ENCODE results near the gene CEACAM21. TPM values are rescaled to one million over a fixed set of nuclear protein-coding genes. Genes with fewer than 3 reads are reported as not detected.

CEACAM21 gene
- total RNA-seq, 1 donor from 2014 or later, result not detected

DNA sequence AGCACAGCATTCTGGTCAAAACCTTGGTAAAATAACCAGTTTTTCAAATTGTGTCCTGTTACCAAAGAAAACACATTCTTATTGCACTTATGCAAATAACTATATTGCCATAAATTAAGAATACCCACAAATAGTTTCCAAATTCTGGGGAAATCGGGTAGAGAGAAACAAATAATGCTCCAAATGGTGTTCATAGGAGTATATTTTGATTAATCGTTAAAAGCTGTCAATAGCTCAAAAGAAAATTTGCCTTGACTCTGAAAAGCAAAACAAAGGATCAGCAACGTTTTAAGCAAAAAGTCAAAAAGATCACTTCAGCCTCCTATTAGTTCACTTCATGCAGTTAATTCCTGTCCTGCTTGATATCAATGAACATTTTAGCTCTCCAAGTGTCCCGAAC is 22.2 kb upstream of the CEACAM21 start:
- Mint-ChIP-seq H3K27me3 (ENCODE audit: insufficient read depth, low read depth) (peaks cover 9% of the 10 kb centered on the region), H3K36me3 (peaks cover 19% of the 10 kb centered on the region), H3K4me1 (peaks cover 10% of the 10 kb centered on the region), H3K9me3 (peaks cover 44% of the 10 kb centered on the region), H3K4me3 (no peak overlapping the region), H3K27ac (no peak overlapping the region)
- H3K27me3 ChIP-seq, result peaks cover 4% of the 10 kb centered on the region
- TF ChIP-seq, protein P1, sequence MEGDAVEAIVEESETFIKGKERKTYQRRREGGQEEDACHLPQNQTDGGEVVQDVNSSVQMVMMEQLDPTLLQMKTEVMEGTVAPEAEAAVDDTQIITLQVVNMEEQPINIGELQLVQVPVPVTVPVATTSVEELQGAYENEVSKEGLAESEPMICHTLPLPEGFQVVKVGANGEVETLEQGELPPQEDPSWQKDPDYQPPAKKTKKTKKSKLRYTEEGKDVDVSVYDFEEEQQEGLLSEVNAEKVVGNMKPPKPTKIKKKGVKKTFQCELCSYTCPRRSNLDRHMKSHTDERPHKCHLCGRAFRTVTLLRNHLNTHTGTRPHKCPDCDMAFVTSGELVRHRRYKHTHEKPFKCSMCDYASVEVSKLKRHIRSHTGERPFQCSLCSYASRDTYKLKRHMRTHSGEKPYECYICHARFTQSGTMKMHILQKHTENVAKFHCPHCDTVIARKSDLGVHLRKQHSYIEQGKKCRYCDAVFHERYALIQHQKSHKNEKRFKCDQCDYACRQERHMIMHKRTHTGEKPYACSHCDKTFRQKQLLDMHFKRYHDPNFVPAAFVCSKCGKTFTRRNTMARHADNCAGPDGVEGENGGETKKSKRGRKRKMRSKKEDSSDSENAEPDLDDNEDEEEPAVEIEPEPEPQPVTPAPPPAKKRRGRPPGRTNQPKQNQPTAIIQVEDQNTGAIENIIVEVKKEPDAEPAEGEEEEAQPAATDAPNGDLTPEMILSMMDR (IDR thresholded peaks at IDR 0.05), result no peak
- TF ChIP-seq EZH2phosphoT487 (IDR thresholded peaks at IDR 0.05) (no peak), EZH2 (IDR thresholded peaks at IDR 0.05) (no peak)
- H2AFZ ChIP-seq (replicated peaks), result no peak overlapping the region
- no peak overlapping the region for H3K27ac ChIP-seq
- no peak overlapping the region for H3K9ac ChIP-seq
- peaks cover 11% of the 10 kb centered on the region for H3F3A ChIP-seq (ENCODE audit: low read depth)
- H3K79me2 ChIP-seq (ENCODE audit: low read depth), result no peaks in the 10 kb centered on the region
- no peak for DNase-seq (ENCODE audit: low spot score)
- peaks cover 8% of the 10 kb centered on the region for H3K4me1 ChIP-seq
- no peaks in the 10 kb centered on the region for H3K36me3 ChIP-seq
- no peak overlapping the region for H3K4me2 ChIP-seq
- peaks cover 16% of the 10 kb centered on the region for H3K9me3 ChIP-seq (ENCODE audit: low read depth)
- H4K20me1 ChIP-seq (ENCODE audit: low read depth), result peaks cover 4% of the 10 kb centered on the region
- no peak overlapping the region for H3K4me3 ChIP-seq

DNA sequence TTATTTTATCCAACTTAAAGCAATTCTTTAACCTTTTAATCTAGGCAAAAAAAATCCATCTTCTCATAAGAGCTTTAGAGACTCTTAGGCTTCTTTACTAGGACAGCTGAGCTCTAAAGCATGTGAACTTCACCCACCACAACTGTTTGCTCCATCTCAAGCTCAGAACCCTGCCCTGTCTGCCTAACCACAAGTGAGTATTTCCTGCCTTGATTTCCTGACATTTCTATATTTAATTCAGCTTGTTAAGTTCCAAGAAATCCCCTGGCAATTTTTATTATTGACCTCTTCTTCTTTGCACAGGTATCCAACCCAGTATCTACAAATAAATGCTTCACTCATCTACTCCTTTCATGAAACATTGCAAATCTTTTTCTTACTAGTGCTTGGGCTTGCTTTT is 21.1 kb upstream of the CEACAM21 start:
- Histone ChIP-seq H3K79me2 (ENCODE audit: low read depth) (no peaks in the 10 kb centered on the region), H2AFZ (replicated peaks) (no peak overlapping the region), H3K4me3 (no peak overlapping the region), H3F3A (ENCODE audit: low read depth) (peaks cover under 1% of the 10 kb centered on the region), H3K9ac (no peak overlapping the region), H3K27ac (no peak overlapping the region), H3K4me1 (no peaks in the 10 kb centered on the region), H3K27me3 (peaks cover 15% of the 10 kb centered on the region), H3K36me3 (no peaks in the 10 kb centered on the region), H3K4me2 (no peak overlapping the region), H3K9me3 (ENCODE audit: low read depth) (peaks cover 16% of the 10 kb centered on the region), H4K20me1 (ENCODE audit: low read depth) (no peaks in the 10 kb centered on the region)
- H3K4me1 Mint-ChIP-seq, result peaks cover 2% of the 10 kb centered on the region
- peaks cover 43% of the 10 kb centered on the region for H3K9me3 Mint-ChIP-seq
- no peak for DNase-seq (ENCODE audit: low spot score)
- no peak for TF ChIP-seq EZH2 (IDR thresholded peaks at IDR 0.05)
- TF ChIP-seq, protein P1 (IDR thresholded peaks at IDR 0.05), result no peak
- no peak for TF ChIP-seq EZH2phosphoT487 (IDR thresholded peaks at IDR 0.05)
- no peak overlapping the region for H3K4me3 Mint-ChIP-seq
- H3K27me3 Mint-ChIP-seq (ENCODE audit: insufficient read depth, low read depth), result peaks cover 6% of the 10 kb centered on the region
- H3K36me3 Mint-ChIP-seq, result peaks cover 19% of the 10 kb centered on the region
- H3K27ac Mint-ChIP-seq, result no peak overlapping the region

DNA sequence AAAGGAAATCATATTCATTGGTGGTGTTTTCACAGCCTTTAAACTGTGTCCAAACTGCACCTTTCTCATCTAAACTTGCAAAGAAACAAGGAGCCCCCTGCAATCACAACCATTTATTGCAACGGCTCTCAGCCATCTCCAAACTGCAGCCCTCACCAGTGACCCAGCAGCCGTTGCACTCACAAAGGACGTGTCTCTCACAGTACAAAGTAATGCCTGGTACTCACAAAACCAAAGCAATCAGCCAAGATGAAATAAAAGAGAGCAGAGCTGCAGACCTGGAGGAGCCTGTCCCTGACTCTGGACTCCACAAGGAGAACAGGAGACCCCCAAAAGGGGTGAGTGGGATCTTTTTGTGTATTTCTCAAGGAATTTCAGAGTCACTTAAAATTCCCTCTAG is 20.2 kb upstream of the CEACAM21 start:
- Histone ChIP-seq H3K36me3 (no peaks in the 10 kb centered on the region), H3F3A (ENCODE audit: low read depth) (no peaks in the 10 kb centered on the region), H3K4me2 (no peak overlapping the region), H3K4me3 (no peak overlapping the region), H3K4me1 (no peaks in the 10 kb centered on the region), H3K27me3 (peaks cover 16% of the 10 kb centered on the region), H3K9ac (no peak overlapping the region), H3K27ac (no peak overlapping the region), H4K20me1 (ENCODE audit: low read depth) (no peaks in the 10 kb centered on the region), H2AFZ (replicated peaks) (no peak overlapping the region), H3K79me2 (ENCODE audit: low read depth) (no peaks in the 10 kb centered on the region), H3K9me3 (ENCODE audit: low read depth) (peaks cover 16% of the 10 kb centered on the region)
- Mint-ChIP-seq H3K9me3 (peaks cover 38% of the 10 kb centered on the region), H3K36me3 (peaks cover 16% of the 10 kb centered on the region), H3K4me3 (no peak overlapping the region), H3K27me3 (ENCODE audit: insufficient read depth, low read depth) (peaks cover 6% of the 10 kb centered on the region), H3K27ac (no peak overlapping the region), H3K4me1 (no peaks in the 10 kb centered on the region)
- no peak for DNase-seq (ENCODE audit: low spot score)
- TF ChIP-seq EZH2phosphoT487 (IDR thresholded peaks at IDR 0.05) (no peak), EZH2 (IDR thresholded peaks at IDR 0.05) (no peak)
- TF ChIP-seq, protein P1 (IDR thresholded peaks at IDR 0.05), result no peak

Data from neural progenitor cell (in vitro differentiated cells).